Naive thymus-derived CD4-positive, alpha-beta T cell (primary cell): ENCODE data around the gene CCR2. TPM values are rescaled to one million over a fixed set of nuclear protein-coding genes. Genes with fewer than 3 reads are reported as not detected.

Experiments
- ATAC-seq: fragments of 150-1000 bp; cut with Tn5 transposase; 2 replicates; pipeline ENCODE4 v1.10.0; 2021; ENCODE audit warnings: mild to moderate bottlenecking, moderate library complexity
- CTCF ChIA-PET: fragments of 350-600 bp; sonication (Branson Sonifier 250); formaldehyde crosslinking; loops from one replicate; lab custom pipeline; 2021; ENCODE audit warnings: antibody characterized with exemption; lab: Charles Lee
- POLR2A ChIA-PET: fragments of 350-600 bp; sonication (Branson Sonifier 250); formaldehyde crosslinking; loops from one replicate; lab custom pipeline; 2021; ENCODE audit warnings: antibody characterized with exemption, inconsistent platforms; lab: Charles Lee
- DNase-seq, 9 donors: peaks; one replicate each; pipeline versions ENCODE4 v3.0.0 to v3.0.0-alpha.2; 2020 to 2022; ENCODE audit warnings: mixed read lengths in 1 of 9
- H3K27ac ChIP-seq: one replicate; pipeline ENCODE4 v1.7.0; 2013; ENCODE audit warnings: mild to moderate bottlenecking, low read depth, low read length, moderate library complexity
- H3K27me3 ChIP-seq, 2 donors: one replicate each; pipeline ENCODE4 v1.7.0; 2013; ENCODE audit warnings: low read length in 2 of 2, mild to moderate bottlenecking in 2 of 2, moderate library complexity in 2 of 2; ENCODE audit not compliant: control insufficient read depth in 2 of 2, insufficient read depth in 2 of 2
- H3K36me3 ChIP-seq, 3 experiments: 1 replicate in 2 of 3; 2 replicates in 1 of 3; pipeline ENCODE4 v1.7.0; 2013; ENCODE audit warnings: low read length in 3 of 3, mild to moderate bottlenecking in 3 of 3, moderate library complexity in 1 of 3; ENCODE audit not compliant: insufficient read depth in 3 of 3, control insufficient read depth in 2 of 3
- H3K4me1 ChIP-seq, 2 donors: one replicate each; pipeline ENCODE4 v1.7.0; 2013; ENCODE audit warnings: low read length in 2 of 2, mild to moderate bottlenecking in 2 of 2, moderate library complexity in 1 of 2; ENCODE audit not compliant: control insufficient read depth in 2 of 2, insufficient read depth in 2 of 2
- H3K4me3 ChIP-seq: 2 replicates; pipeline ENCODE4 v1.7.0; 2013; ENCODE audit warnings: mild to moderate bottlenecking, low read length
- H3K9me3 ChIP-seq, 3 experiments: 1 replicate in 2 of 3; 2 replicates in 1 of 3; pipeline ENCODE4 v1.7.0; 2013; ENCODE audit warnings: low read length in 3 of 3; ENCODE audit not compliant: control insufficient read depth in 2 of 3
- H3K27ac Mint-ChIP-seq, 9 donors: one replicate each; pipeline ENCODE4 v1.8.0; 2020 to 2022; ENCODE audit warnings: mixed read lengths in 9 of 9, mild to moderate bottlenecking in 8 of 9, moderate library complexity in 5 of 9, inconsistent platforms in 2 of 9
- H3K27me3 Mint-ChIP-seq, 5 donors: one replicate each; pipeline ENCODE4 v1.8.0; 2021 to 2022; ENCODE audit warnings: mixed read lengths in 5 of 5, mild to moderate bottlenecking in 1 of 5
- H3K36me3 Mint-ChIP-seq, 5 donors: one replicate each; pipeline ENCODE4 v1.8.0; 2020 to 2022; ENCODE audit warnings: mixed read lengths in 5 of 5, mild to moderate bottlenecking in 3 of 5, inconsistent platforms in 1 of 5
- H3K4me1 Mint-ChIP-seq, 7 donors: one replicate each; pipeline ENCODE4 v1.8.0; 2020 to 2022; ENCODE audit warnings: mixed read lengths in 7 of 7, mild to moderate bottlenecking in 3 of 7, inconsistent platforms in 1 of 7
- H3K4me3 Mint-ChIP-seq, 10 donors: one replicate each; pipeline ENCODE4 v1.8.0; 2020 to 2022; ENCODE audit warnings: mild to moderate bottlenecking in 10 of 10, mixed read lengths in 10 of 10, moderate library complexity in 6 of 10, inconsistent platforms in 2 of 10
- H3K9me3 Mint-ChIP-seq, 11 donors: one replicate each; pipeline ENCODE4 v1.8.0; 2020 to 2022; ENCODE audit warnings: mixed read lengths in 11 of 11, mild to moderate bottlenecking in 4 of 11, inconsistent platforms in 1 of 11, moderate library complexity in 1 of 11
- intact Hi-C, 2 donors: fragments of 100-400 bp; cut with micrococcal nuclease; formaldehyde crosslinking; loops; one replicate each; pipeline ENCODE4 v1.15.1; 2023
- polyA plus RNA-seq, 2 donors: library from polyadenylated mRNA; unstranded; fragments of 300-500 nt; fragmentation: Illumina TruSeq; gene quantifications; one replicate each; pipeline ENCODE4 v1.2.3, GENCODE V29; 2021
- total RNA-seq, 6 experiments: library from RNA in 5 of 6; stranded (reverse) in 5 of 6; gene quantifications; 1 replicate in 5 of 6; 2 replicates in 1 of 6; pipeline ENCODE4 v1.2.3 and lab custom pipeline; 2021 to 2026

CCR2 gene
- total and polyA plus RNA-seq, 7 experiments from 2014 or later, result 0.13 to 34.9 (median 1.4) TPM; not detected in 1

GRCh38 chr3:46351646-46352045 lies 2.3 kb upstream of the CCR2 start:
- DNase-seq (no peak), ATAC-seq (no peak)
- H3K27me3 ChIP-seq, result no peaks in the 10 kb centered on the region
- peaks cover 0 to 42% (median 5%) of the 10 kb centered on the region in 5 donors for H3K27me3 Mint-ChIP-seq
- H3K4me1 ChIP-seq, result peaks cover 47 to 52% of the 10 kb centered on the region in 2 donors
- no peak overlapping the region for H3K4me3 Mint-ChIP-seq
- peaks cover 51 to 84% (median 79%) of the 10 kb centered on the region in 7 donors for H3K4me1 Mint-ChIP-seq
- H3K27ac ChIP-seq, result no peak overlapping the region
- peaks cover 0 to 12% (median 4%) of the 10 kb centered on the region in 11 donors for H3K9me3 Mint-ChIP-seq
- H3K36me3 ChIP-seq, result no peaks in the 10 kb centered on the region
- H3K4me3 ChIP-seq, result no peak overlapping the region
- intact Hi-C loops, result loop anchor here in 1 of 2 donors (5.0 kb wide), 1 partner anchor 54 kb away; no protein-coding TSS in a partner anchor
- POLR2A ChIA-PET, result interaction anchor here (0.6 kb wide), 1 partner anchor 9 kb away, joined by 3 read pairs; no protein-coding TSS in a partner anchor
- H3K9me3 ChIP-seq, result no peaks in the 10 kb centered on the region
- CTCF ChIA-PET, result no interaction called here
- peaks cover 0 to 39% (median 0%) of the 10 kb centered on the region in 5 donors for H3K36me3 Mint-ChIP-seq
- peak overlapping the region in 3 of 9 donors; percentile 7 to 53 (median 9) for H3K27ac Mint-ChIP-seq

GRCh38 chr3:46353090-46353489 lies 821 bp upstream of the CCR2 start:
- Mint-ChIP-seq H3K27me3 (peaks cover 0 to 56% (median 5%) of the 10 kb centered on the region in 5 donors), H3K9me3 (peaks cover 0 to 6% (median 1%) of the 10 kb centered on the region in 11 donors), H3K4me3 (peak overlapping the region in 7 of 10 donors; percentile 2 to 54 (median 50)), H3K27ac (peak overlapping the region in 2 of 9 donors; percentile 6 to 41), H3K36me3 (peaks cover 0 to 37% (median 0%) of the 10 kb centered on the region in 5 donors), H3K4me1 (peaks cover 51 to 80% (median 74%) of the 10 kb centered on the region in 7 donors)
- Histone ChIP-seq H3K4me3 (no peak overlapping the region), H3K4me1 (peaks cover 46 to 47% of the 10 kb centered on the region in 2 donors), H3K27me3 (no peaks in the 10 kb centered on the region), H3K36me3 (no peaks in the 10 kb centered on the region), H3K9me3 (no peaks in the 10 kb centered on the region), H3K27ac (no peak overlapping the region)
- CTCF ChIA-PET, result interaction anchor here (0.6 to 2.1 kb wide), 4 partner anchors 16 to 1350 kb away, joined by 3 to 16 read pairs (median 3); partner anchors contain the start of gene CCR5
- no peak for ATAC-seq
- POLR2A ChIA-PET, result interaction anchor here (1.1 kb wide), 1 partner anchor 17 kb away, joined by 4 read pairs; no protein-coding TSS in a partner anchor
- DNase-seq, result no peak
- intact Hi-C loops, result loop anchor here in 1 of 2 donors (5.0 kb wide), 1 partner anchor 56 kb away; no protein-coding TSS in a partner anchor

GRCh38 chr3:46354478-46354877 lies 567 bp downstream of the CCR2 start:
- Histone ChIP-seq H3K4me1 (peaks cover 36 to 41% of the 10 kb centered on the region in 2 donors), H3K36me3 (peaks cover 0 to 6% (median 0%) of the 10 kb centered on the region in 3 experiments), H3K4me3 (no peak overlapping the region), H3K9me3 (no peaks in the 10 kb centered on the region), H3K27ac (no peak overlapping the region), H3K27me3 (no peaks in the 10 kb centered on the region)
- H3K9me3 Mint-ChIP-seq, result no peaks in the 10 kb centered on the region
- ATAC-seq (no peak), DNase-seq (no peak)
- H3K4me1 Mint-ChIP-seq, result peaks cover 39 to 80% (median 60%) of the 10 kb centered on the region in 7 donors
- H3K27me3 Mint-ChIP-seq, result peaks cover 0 to 67% (median 5%) of the 10 kb centered on the region in 5 donors
- H3K4me3 Mint-ChIP-seq, result peak overlapping the region in 4 of 10 donors; percentile 23 to 83 (median 51)
- POLR2A ChIA-PET, result interaction anchor here (0.6 kb wide), 1 partner anchor 23 kb away, joined by 3 read pairs; no protein-coding TSS in a partner anchor
- CTCF ChIA-PET, result interaction anchor here (2.1 kb wide), 1 partner anchor 15 kb away, joined by 16 read pairs; the partner anchor contains the start of gene CCR5
- intact Hi-C loops, result loop anchor here (2.0 to 5.0 kb wide), 2 partner anchors 14 to 57 kb away; no protein-coding TSS in a partner anchor
- H3K36me3 Mint-ChIP-seq, result peaks cover 0 to 41% (median 0%) of the 10 kb centered on the region in 5 donors
- peak overlapping the region in 2 of 9 donors; percentile 14 to 77 for H3K27ac Mint-ChIP-seq

- POLR2A ChIA-PET, result no interaction called here
- Histone ChIP-seq H3K27me3 (no peaks in the 10 kb centered on the region), H3K4me1 (peaks cover 33 to 41% of the 10 kb centered on the region in 2 donors), H3K27ac (no peak overlapping the region), H3K9me3 (no peaks in the 10 kb centered on the region), H3K36me3 (peaks cover 0 to 6% (median 0%) of the 10 kb centered on the region in 3 experiments), H3K4me3 (peak overlapping the region; percentile 32)
- Mint-ChIP-seq H3K27ac (peak overlapping the region in 2 of 9 donors; percentile 0 to 60), H3K9me3 (no peaks in the 10 kb centered on the region), H3K27me3 (peaks cover 0 to 70% (median 5%) of the 10 kb centered on the region in 5 donors), H3K4me3 (peak overlapping the region in 2 of 10 donors; percentile 6 to 83), H3K36me3 (peaks cover 0 to 44% (median 0%) of the 10 kb centered on the region in 5 donors), H3K4me1 (peaks cover 34 to 79% (median 55%) of the 10 kb centered on the region in 7 donors)
- CTCF ChIA-PET, result interaction anchor here (1.4 to 2.1 kb wide), 2 partner anchors 14 to 276 kb away, joined by 4 to 16 read pairs; partner anchors contain the start of gene CCR5
- ATAC-seq (peak; percentile 48), DNase-seq (no peak)
- intact Hi-C loops, result loop anchor here (2.0 to 5.0 kb wide), 2 partner anchors 14 to 58 kb away; no protein-coding TSS in a partner anchor
Measured at GRCh38 chr3:46354984-46355383, 1.1 kb downstream of the CCR2 start.

- peaks cover 0 to 52% (median 0%) of the 10 kb centered on the region in 5 donors for H3K36me3 Mint-ChIP-seq
- Histone ChIP-seq H3K4me3 (no peak overlapping the region), H3K36me3 (peaks cover 0 to 6% (median 0%) of the 10 kb centered on the region in 3 experiments), H3K27me3 (no peaks in the 10 kb centered on the region), H3K9me3 (no peaks in the 10 kb centered on the region), H3K27ac (no peak overlapping the region), H3K4me1 (peaks cover 23 to 40% of the 10 kb centered on the region in 2 donors)
- POLR2A ChIA-PET, result interaction anchor here (1.0 to 1.2 kb wide), 2 partner anchors 13 to 14 kb away, joined by 3 to 4 read pairs; no protein-coding TSS in a partner anchor
- H3K4me1 Mint-ChIP-seq, result peaks cover 25 to 77% (median 46%) of the 10 kb centered on the region in 7 donors
- peak overlapping the region in 1 of 9 donors; percentile 35 for H3K27ac Mint-ChIP-seq
- H3K27me3 Mint-ChIP-seq, result peaks cover 0 to 73% (median 5%) of the 10 kb centered on the region in 5 donors
- no peaks in the 10 kb centered on the region for H3K9me3 Mint-ChIP-seq
- DNase-seq, result no peak
- no peak for ATAC-seq
- peak overlapping the region in 2 of 10 donors; percentile 34 to 83 for H3K4me3 Mint-ChIP-seq
- intact Hi-C loops, result no loop called here
- CTCF ChIA-PET, result interaction anchor here (1.4 kb wide), 1 partner anchor 277 kb away, joined by 4 read pairs; no protein-coding TSS in a partner anchor
Measured at GRCh38 chr3:46356276-46356675, 2.4 kb downstream of the CCR2 start.

GRCh38 chr3:46356909-46357308 lies 3.0 kb downstream of the CCR2 start:
- H3K9me3 Mint-ChIP-seq, result no peaks in the 10 kb centered on the region
- peaks cover 0 to 68% (median 5%) of the 10 kb centered on the region in 5 donors for H3K27me3 Mint-ChIP-seq
- H3K27ac ChIP-seq, result no peak overlapping the region
- H3K4me3 ChIP-seq, result no peak overlapping the region
- H3K27ac Mint-ChIP-seq, result no peak overlapping the region
- H3K4me1 ChIP-seq, result peaks cover 23 to 42% of the 10 kb centered on the region in 2 donors
- POLR2A ChIA-PET, result interaction anchor here (1.2 kb wide), 1 partner anchor 12 kb away, joined by 3 read pairs; no protein-coding TSS in a partner anchor
- intact Hi-C loops, result no loop called here
- DNase-seq (no peak), ATAC-seq (no peak)
- peaks cover 0 to 52% (median 0%) of the 10 kb centered on the region in 5 donors for H3K36me3 Mint-ChIP-seq
- CTCF ChIA-PET, result interaction anchor here (0.6 kb wide), 1 partner anchor 414 kb away, joined by 3 read pairs; the partner anchor contains the start of gene CXCR6
- no peaks in the 10 kb centered on the region for H3K9me3 ChIP-seq
- H3K4me3 Mint-ChIP-seq, result peak overlapping the region in 1 of 10 donors; percentile 47
- no peaks in the 10 kb centered on the region for H3K27me3 ChIP-seq
- H3K4me1 Mint-ChIP-seq, result peaks cover 24 to 75% (median 40%) of the 10 kb centered on the region in 7 donors
- H3K36me3 ChIP-seq, result peaks cover 0 to 6% (median 0%) of the 10 kb centered on the region in 3 experiments
